NOMO-1 treated with DMSO at 0.1 percent for 48 hours (cell line): Measurements from ENCODE around the gene NAA50.

Experiments used
- DNase-seq: peaks from one replicate; lab custom pipeline; 2025; ENCODE audit not compliant: unreplicated experiment; lab: John Stamatoyannopoulos, UW

The NAA50 gene

DNA sequence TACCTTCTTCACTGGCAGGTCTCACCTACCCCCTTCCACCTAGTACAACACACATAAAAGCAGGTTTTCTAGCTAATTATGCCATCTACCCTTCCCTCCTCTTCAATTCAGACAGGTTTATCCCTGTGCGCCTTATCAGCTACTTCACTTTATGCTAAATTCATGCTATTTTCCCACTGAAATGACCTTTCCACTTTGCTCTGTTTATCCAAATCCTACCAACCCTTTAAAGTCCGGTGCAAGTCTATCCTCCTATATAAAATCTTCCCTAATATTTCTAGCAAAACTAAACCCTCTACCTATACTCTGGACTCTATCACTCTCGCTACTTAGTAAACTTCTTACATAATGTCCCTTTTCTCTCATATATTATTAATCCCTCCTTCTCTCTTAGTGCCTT, 55.6 kb downstream of the NAA50 start:
- DNase-seq: no peak

DNA sequence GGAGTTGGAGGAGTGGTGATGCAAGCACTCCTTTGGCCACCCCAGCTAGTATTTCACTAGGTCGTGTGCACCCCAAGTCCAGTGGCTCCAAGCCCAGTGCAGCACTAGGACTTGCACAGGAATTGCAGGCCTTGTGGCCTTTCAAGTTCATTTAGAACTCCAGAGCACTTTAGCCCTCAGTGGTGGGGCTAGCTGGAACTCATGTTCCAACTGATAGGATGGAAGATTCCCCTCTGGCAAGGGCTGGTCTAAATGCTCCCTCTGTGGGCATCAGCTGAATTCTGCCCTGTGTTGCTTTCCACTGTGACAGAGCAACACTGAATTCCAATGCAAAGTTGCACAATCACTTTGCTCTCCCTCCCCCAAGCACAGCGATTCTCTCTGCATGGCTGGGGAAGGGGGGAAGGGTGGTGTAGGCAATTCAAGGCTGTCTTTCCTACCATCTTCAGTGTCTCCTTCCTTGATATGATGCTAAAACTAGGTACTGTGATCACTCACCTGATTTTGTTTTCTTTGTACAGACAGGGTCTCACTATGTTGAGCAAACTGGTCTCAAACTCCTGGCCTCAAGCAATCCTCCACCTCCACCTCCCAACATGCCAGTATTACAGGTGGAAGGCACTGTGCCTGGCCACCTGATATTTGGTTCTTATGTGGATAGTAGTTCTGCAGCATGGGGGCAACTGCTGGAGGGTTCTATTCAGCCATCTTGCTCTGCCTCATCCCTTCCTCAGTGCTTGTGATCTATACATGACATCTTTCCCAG, 59.9 kb downstream of the NAA50 start:
- no peak for DNase-seq

DNA sequence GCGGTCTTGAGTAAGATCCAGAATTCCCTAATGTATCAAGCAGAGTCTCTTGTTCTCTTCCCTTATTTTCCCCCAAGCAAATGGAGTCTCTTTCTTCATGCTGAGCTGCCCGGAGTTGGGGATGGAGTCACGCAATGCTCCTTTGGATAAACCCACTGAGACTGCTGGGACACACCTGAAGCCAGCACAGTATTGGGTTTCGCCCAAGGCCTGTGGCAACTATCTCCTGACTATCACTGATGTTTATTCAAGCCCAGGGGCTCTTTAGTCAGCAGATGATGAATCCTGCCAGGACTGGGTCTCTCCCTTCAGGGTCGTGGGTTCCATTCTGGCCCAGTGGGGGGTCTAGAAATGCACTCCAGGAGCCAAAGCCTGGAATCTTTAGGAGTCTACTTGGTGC, 60.9 kb downstream of the NAA50 start:
- no peak for DNase-seq

DNA sequence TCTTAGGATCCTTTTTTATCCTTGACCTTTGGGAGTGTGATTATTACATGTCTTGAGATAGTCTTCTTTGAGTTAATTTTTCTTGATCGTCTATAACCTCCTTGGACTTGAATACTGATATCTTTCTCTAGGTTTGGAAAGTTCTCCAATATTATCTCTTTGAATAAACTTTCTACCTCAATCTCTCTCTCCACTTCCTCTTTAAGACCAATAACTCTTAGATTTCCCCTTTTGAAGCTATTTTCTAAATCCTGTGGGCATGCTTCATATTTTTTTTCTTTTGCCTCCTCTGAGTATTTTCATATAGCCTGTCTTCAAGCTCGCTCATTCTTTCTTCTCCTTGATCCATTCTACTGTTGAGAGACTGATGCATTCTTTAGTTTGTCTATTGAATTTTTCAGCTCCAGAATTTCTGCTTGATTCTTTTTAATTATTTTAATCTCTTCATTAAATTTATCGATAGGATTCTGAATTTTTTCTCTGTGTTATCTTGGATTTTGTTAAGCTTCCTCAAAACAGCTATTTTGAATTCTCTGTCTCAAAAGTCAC, 61.7 kb downstream of the NAA50 start:
- peak; percentile 68 for DNase-seq

DNA sequence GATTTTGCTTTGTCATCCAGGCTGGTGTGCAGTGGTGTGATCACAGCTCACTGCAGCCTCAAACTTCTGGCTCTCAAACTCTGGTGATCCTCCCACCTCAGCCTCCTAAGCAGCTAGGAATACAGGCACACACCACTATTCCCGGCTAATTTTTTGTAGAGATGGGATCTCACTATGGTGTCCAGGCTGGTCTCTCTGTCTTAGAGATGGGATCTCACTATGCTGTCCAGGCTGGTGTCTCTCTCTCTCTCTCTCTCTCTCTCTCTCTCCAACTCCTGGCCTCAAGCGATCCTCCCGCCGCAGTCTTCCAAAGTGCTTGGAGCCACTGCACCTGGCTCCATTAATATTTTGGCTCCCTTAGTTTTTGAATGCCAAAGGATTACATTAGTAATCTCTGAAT, 67.3 kb downstream of the NAA50 start:
- no peak for DNase-seq

DNA sequence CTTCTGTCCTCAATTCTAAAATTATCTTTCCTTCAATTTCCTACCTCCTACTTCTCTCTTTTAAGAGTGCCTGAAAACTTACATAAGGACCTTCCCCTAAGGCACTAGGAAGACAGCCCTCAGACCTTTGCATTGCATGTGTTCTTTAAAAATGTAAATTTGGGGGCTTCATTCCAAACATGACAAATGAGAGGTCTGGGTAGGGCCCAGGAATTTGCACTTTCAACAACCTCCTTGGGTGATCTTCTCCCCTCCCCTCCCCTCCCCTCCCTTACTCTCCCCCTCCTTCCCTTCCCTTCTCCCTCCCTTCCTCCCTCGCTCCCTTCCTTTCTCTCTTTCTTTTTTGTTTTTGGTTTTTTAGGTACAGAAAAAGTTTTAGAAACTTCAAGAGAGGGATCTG, 68.3 kb downstream of the NAA50 start:
- no peak for DNase-seq

- DNase-seq: peak; percentile 27
These were observed 69.8 kb downstream of the NAA50 start for GRCh38 chr3:113676261-113676660.

- DNase-seq: no peak
These were observed 72.5 kb downstream of the NAA50 start for GRCh38 chr3:113673593-113673992.

- no peak for DNase-seq
These were observed 78.0 kb downstream of the NAA50 start for GRCh38 chr3:113668015-113668414.
